Stimulated activated CD8-positive, alpha-beta memory T cell treated with anti-CD3 and anti-CD28 coated beads, Interleukin-15, amount 100 ng/mL, for 1 hour (primary cell): ENCODE results near the gene KLRK1.
"Not testable (repeated sequence)": the region's sequence is repeated elsewhere in the genome, so short reads cannot be mapped to it uniquely, and the experiment has no call there.

ENCODE experiments used
- DNase-seq: peaks from one replicate; pipeline ENCODE4 v3.0.0-alpha.2; 2020; ENCODE audit warnings: low read depth

The KLRK1 gene

DNA sequence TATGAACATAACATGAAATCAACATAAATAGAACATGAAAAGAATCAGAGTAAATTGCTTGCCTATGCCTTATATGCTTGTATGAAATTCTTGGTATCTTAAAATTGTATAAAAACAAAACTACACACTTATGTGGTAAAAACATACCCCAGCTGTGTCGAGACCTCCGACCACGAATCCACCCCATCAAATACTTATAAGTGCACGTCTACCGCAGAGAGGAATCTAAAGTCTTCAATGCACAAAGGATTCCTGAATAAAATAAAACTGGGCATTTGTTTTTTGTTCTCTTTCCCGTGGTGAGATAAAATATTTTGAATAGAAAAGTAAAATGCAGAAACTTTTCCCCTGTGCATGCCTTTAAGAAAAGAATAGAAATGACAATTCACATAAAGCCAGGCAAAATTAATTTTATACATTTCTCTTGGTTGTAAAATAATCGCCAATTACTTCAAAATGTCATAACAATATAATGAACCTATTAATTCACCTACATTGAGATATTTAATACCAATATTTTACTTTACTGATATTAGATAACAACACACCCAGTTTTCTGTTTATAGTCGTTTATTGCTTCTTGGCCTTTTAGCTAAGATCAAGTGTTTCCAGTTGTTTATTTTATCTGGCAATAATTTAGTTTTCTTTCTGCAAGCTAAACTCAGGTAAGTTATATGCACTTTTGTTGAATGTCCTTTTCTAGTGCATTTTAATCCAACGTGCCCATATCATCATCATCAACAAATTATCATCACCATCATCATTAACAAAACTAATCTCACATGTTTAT is 1.0 kb downstream of the KLRK1 start:
- no peak for DNase-seq

DNA sequence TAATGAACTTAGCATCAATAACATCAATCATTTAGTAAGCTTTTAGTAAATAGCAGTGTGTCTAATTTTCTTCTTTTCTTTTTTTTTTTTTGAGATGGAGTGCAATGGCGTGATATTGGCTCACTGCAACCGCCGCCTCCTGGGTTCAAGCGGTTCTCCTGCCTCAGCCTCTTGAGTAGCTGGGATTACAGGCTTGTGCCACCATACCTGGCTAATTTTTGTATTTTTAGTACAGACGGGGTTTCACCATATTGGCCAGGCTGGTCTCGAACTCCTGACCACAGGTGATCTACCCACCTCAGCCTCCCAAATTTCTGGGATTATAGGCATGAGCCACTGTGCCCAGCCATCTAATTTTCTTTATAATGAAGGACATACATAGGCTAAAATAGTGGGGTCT is 2.3 kb downstream of the KLRK1 start:
- not testable (repeated sequence) for DNase-seq

DNA sequence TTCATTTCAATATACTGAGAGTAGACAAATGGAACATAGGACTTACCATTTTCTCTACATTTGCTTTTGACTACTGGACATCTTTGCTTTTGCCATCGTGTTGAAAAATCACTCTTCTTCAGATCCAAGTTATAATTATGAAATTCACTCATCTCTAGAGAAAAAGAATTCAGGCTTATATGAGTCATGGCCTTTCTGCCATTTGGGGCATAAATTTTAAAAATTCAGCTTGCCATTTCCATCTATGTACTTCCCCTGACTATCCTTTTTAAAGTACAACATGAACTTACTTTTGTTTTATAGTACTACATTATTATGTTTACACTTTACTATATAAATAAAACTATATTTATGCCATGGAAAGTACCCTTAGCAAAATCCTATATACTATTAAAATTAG is 3.0 kb downstream of the KLRK1 start:
- no peak for DNase-seq

DNA sequence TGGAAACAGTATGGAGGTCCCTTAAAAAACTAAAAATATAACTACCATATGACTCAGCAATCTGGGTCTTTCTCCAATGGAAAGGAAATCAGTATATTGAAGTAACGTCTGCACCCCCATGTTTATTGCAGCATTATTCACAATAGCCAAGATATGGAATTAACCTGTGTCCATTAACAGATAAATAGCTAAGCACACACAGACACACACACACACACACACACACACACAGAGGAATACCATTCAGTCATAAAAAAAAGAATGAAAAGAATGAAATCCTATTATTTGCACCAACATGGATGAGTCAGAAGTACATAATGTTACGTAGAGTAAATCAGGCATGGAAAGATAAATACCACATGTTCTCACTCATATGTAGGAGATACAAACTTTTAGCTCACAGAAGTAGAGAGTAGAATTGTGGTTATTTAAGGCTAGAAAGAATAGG is 4.7 kb downstream of the KLRK1 start:
- no peak for DNase-seq

DNA sequence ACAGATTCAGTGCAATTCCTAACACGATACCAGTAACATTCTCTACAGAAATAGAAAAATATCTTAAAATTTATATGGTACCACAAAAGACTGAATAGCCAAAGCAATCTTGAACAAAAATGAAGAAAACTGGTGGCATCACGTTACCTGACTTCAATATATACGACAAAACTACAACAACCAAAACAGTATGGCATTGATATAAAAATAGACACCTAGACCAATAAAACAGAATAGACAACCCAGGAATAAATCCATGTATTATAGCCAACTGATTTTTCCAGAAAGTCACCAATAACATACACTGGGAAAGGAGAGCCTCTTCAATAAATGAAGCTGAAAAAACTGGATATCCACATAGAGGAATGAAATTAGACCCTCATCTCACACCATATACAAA is 5.7 kb downstream of the KLRK1 start:
- DNase-seq: no peak

DNA sequence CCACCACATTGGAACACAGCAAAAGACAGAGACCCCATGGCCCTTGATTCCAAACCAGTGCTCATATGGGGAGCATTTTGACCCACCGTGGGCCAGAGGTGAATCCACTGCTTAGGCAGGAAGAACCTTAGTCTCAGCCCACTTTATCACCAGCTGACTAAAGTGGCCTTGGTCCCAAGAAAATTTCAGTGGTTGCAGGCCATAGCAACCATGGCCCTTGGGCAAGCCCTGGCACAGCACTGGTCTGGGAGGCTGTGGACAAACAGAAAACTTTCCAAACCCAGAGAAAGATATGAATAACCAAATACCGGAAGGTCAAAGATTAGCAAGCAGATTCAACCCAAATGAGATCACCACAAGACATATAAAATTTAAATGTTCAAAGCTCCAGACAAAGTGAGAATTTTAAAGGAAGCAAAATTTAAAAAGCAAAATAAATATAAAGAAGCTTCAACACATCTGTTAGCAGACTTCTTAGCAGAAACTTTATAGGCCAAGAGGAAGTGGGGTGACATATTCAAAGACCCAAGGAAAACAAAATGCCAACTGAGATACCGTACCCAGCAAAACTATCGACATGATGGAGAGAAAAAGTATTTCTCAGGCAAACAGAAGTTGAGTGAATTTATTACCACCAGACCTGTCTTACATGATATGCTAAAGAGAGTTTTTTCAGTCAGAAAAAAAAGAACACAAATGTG is 7.8 kb downstream of the KLRK1 start:
- no peak for DNase-seq

DNA sequence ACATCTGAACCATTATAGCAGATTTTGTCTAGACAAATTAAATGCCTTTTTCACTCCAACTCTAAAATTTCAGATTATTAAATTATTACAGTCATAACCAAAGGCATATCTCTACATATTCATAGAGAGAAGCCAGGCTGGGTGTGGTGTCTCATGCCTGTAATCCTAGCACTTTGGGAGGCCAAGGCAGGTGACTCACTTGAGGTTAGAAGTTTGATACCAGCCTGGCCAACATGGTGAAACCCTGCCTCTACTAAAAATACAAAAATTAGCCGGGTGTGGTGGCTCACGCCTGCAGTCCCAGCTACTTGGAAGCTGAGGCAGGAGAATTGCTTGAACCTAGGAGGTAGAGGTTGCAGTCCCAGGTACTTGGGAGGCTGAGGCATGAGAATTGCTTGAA is 11.1 kb downstream of the KLRK1 start:
- DNase-seq: not testable (repeated sequence)

DNA sequence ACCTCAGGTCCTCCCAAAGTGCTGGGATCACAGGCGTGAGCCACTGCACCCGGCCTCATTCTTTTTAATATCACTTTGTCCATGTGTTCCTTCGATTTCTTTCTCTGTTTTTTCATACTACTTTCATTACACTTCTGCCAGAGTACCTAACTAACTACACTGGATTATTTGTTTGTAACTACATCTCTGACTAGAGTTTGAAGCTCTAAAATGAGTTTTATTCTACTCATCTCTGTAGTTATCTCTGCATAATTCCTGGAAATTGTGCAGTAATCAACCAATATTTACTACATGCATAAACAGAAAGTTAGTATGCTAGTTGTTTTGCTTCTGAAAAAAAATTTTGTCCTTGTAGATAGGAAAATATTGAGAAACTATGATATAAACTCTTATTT is 15.2 kb downstream of the KLRK1 start:
- no peak for DNase-seq

DNA sequence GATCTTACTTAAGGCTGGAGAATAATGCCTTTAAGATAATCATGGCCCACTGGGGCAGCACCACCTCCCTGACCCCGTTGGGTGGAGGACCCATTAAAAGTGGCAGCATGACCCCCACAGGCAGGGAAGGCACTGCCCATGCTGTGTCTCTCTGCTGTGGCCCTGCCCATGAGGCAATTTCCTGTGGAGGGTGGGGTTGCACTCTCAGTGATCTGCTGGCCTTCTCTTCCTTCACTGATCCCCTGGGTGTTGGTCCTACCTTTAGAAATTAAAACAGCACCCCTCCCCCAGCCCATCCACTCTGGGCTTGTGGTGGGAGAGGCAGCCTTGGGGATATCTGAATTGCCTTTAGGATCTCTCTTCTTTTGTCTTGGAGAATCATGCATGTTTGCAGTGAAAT is 17.3 kb downstream of the KLRK1 start:
- no peak for DNase-seq

DNA sequence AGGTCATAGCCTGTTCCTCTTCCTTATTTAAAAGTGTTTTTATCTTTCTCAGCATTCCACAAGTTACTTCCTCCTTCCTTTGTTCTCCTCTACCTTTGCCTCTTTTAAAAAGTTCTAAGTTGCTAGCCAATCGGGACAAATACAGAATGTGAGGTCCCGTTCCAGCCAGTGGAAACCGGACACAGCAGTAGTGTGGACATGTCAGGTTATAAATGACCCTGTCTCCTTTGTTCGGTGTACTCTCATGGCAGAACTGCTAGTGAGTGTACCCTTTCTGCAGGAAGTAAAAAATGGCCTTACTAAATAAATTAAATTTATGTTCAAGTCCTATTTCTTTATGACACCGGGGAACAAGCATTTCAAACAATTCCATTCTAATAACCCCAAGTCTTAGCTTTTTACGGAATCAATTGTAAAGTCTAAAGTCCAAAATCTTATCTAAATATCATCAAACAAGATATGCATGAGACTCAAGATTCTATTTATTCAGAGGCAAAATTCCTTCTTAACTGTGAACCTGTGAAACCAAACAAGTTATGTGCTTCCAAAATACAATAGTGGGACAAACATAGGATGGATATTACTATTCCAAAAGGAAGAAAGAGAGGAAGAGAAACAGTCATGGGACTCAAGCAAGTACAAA is 17.8 kb downstream of the KLRK1 start:
- DNase-seq: not testable (repeated sequence)

DNA sequence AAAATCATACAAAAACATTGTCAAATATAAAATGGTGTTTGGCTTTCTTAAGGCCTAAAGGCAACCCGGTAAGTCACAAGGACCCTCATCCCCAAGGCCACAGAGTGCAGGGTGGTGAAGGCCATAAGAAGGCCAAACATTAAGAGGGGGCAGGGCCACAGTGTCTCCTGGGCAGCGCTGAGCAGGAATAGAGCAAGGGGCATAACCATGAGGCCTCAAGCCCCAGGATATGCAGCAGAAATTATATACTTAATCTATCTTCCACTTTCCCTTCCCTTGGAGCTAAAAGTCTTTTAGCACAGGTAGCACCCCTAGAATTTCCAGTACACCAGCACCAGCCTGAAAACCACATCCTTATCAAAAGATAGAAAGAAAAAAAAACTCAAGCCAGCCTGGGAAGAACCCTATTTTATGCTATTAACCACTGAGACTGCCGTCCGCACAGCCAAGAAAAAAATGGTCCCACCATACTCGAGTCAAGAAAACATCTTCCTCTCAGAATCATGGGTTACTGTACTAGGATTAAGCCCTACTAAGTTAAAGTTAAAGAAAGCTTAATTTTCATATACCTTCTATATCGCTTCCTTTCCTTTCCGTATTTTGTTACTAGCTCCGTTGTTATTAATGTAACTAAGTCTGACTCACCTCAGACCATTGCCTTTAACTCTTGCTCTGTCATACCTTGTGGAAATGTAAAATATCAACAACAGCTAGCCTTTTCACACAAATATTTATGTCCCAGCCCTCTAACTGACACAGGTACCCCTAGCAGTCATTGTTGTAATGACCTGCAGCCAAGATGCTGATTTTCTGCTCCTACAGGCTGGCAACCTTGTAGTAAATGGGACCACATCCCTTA is 20.1 kb downstream of the KLRK1 start:
- DNase-seq: no peak

DNA sequence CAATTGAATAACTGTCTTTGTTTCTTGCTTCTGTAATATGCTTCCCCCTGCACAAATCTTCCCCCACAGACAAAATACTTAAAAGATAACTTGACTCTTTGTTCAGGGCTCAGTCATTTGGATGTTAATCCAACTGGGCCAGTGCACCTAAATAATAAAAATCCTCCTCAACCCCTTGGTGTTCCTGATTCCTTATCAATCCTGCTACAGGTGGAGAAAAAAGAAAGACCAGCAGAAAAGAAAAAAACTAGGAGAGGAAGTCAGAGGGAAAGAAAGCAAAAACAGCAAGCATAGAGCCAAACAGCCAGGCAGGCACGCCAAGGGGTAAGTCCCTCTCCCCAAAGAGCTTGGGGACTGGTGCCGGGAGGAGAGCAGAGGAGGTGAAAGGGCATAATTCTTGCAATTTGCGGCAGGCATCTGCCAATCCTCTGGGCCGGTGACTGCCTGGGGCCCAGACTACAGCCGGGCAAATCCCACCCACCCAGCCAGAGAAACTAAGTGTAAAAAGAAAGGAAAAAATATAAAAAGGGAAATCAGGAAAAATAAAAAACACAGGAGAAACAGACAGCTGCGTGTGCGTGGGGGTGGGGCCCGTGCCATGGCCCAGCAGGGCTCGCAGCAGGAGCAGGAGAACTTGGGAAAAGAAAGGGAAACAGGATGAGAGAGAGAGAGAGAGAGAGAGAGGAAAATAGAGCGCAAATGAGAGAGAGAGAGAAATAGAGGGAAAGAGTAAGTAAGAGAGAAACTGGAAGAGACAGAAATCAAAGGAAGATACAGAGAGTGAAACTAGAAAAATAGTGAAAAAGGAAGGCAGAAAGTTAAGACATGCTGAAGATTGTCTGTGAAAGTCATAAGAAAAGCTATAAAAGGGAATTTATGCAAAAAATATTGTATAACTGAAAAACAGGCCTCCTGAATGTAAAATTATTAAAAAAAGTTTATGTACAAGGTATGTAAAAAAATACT is 21.4 kb downstream of the KLRK1 start:
- DNase-seq: no peak

DNA sequence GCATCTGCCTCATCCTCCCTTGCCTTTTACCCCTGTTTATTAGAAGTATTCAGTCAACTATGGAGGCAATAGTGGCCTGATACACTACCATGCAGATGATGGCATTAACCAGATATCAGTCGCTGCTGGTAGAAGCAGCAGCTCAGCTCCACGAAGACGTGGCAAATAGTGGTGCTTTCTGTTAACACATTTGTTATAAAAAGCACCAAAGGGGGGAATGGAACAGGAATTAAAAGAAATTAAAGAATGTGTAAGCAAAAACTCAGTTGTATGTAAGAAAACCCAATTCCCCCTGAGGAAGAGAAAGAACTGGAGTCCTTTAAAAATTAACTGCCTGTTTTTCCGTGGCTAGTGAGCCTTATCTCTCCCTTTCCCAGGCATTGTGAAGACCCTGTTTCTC is 22.1 kb downstream of the KLRK1 start:
- not testable (repeated sequence) for DNase-seq

DNA sequence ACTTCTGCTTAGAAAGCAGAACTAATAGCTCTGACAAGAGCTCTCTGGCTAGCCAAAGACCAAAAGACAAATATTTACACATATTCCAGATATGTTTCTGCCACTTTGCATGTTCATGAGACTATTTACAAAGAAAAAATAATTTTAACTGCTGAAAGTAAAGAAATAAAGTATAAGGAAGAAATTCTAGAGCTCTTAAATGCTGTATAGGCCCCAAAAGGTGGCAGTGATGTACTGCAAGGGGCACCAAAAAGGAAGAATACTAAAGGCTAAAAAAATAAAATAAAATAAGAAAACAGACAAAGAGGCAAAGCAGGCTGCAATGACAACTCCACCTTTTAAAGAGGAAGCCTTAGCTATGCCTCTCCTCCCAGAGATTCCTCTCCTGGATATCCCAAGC is 23.0 kb downstream of the KLRK1 start:
- DNase-seq: no peak

DNA sequence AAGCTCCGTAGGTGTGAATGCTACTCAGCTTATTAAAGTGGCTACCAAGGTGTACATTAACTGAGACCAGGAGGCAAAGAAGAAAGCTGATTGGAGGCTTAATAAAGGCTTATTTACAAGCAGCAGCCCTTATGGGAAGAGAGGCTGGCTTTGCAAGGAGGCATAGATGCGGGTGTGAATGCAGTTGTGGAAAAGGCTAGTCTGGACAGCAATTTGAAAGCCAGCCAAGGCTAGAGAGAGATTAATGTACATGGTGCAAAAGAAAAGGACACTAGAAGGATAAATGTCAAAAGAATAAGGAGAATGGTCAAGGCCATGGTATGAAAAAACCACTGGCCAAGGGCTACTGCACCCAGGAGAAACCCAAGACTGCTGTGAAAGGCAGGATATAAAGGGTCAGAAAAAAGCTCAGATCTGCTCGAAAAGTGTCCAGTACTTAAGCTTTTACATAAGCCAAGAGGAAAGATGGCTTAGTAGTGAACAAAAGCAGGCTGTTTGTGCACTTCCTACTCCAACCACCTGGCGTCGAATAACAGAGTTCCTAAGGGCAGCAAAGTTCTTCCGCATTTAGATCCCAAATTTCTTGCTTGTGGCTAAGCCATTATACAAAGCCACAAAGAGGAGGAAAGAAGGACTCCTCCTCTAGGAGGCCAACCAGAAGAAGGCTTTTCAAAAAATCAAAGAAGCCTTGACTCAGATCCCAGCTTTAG is 24.0 kb downstream of the KLRK1 start:
- no peak for DNase-seq

DNA sequence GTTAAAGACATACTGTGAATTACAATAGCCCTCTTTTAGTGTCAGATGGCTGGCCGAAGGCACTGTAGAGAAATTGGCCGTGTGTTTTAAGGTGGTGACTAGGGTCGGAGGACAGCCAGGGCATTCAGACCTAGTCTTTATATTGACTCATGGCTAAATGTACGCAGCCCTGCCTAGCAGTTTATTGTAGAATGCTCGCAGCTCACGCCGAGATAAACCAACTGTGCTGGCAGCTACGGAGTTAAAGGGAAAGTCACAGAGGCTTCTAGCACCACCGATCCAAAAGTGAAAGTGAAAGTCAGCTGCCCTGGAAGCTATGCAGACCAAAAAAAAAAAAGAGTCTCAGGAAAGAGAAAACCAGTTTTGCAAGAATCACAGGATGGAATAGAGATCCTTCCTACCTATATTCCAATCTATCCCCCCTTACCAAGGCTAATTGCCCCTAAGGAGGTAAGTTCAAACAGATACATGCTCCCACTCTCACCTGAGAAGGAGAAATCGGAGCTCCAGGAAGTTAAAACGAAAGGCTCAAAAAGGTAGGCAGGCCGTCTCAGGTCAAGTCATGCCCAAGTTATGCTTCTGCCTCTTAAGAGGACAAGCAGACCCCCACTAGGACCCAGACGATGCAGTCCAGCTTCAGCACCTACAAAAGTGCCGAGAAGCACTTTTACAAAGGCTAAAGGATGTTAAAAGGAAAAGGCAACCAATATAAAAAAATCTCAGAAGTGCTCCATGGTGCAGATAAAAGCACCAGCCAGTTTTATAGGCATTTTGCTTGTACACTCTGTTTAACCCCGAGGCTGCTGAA is 24.8 kb downstream of the KLRK1 start:
- DNase-seq: no peak

DNA sequence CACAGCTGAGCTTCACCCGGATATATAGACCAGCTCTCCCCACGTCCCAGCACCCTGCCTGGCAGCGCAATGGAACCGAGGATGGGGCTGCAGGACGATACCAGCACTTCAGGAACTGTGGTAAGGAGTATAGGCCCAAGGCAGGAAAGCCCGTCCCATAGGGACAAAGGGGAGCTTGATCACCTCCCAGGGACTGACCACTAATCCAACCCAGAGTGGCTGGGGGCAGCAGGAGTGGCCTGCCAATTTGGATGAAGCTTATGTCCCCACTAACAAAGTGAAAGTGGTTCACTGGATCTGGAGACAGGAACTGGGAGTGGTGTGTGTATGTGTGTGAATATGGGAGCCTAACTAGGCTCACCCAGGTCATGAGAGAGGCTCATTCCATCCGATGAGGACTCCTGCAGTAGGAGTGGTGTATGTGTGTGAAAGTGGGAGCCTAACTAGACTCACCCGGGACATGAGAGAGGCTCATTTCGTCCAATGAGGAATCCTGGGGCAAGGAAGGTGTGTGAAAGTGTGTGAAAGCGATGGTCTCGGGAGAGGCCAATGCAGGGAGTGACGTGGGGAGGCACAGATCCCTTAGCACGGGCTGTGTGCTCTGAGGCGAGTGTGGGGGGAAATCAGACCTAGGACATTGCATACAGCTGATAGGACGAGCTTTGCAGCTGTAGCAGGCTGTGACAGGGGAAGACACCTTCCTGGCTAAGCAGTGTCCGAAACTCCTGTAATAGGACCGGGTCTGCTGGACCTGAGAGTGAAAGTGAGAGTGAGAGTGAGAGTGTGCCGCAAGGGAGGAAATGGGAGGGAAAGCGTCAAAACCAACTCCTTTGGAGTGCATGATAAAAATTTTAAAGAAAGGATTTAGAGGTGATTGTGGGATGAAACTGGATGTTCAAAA is 25.7 kb downstream of the KLRK1 start:
- DNase-seq: no peak

DNA sequence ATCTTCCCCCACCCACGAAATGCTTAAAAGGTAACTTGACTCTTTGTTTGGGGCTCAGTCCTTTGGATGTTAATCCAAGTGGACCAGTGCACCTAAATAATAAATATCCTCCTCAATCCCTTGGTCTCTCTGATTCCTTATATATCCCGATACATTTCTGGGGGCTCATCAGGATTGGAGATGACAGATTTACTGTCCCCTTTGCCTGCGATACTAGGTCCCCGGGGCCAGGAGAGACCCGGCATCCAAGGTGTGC is 26.3 kb downstream of the KLRK1 start:
- DNase-seq: no peak
